Thoracic aorta (tissue), 2 donors: ENCODE results near the gene PLP2. TPM values are rescaled to one million over a fixed set of nuclear protein-coding genes. Genes with fewer than 3 reads are reported as not detected.
"Not testable (repeated sequence)": the region's sequence is repeated elsewhere in the genome, so short reads cannot be mapped to it uniquely, and the experiment has no call there.

Experiments
- ATAC-seq: fragments of 150-250 bp; one replicate; pipeline ENCODE4 v1.8.0; 2017; ENCODE audit warnings: low read depth; ENCODE audit not compliant: insufficient number of reproducible peaks, low FRiP score
- DNase-seq: peaks from one replicate; pipeline ENCODE4 v3.0.0-alpha.2; 2020; ENCODE audit warnings: low spot score
- H3K27ac ChIP-seq, 2 donors: fragments of 200-600 bp; sonication (generic); 1 replicate in 1 of 2; 2 replicates in 1 of 2; pipeline ENCODE4 v1.5.1; 2016; ENCODE audit warnings: mild to moderate bottlenecking in 2 of 2, moderate library complexity in 2 of 2
- H3K27me3 ChIP-seq: fragments of 200-600 bp; sonication (generic); replicated peaks from 2 replicates; pipeline ENCODE4 v1.6.0; 2016; ENCODE audit warnings: mild to moderate bottlenecking; ENCODE audit not compliant: insufficient read depth
- H3K36me3 ChIP-seq: fragments of 200-600 bp; sonication (generic); one replicate; pipeline ENCODE4 v1.5.1; 2016
- H3K4me1 ChIP-seq, 2 donors: fragments of 200-600 bp; sonication (generic); 1 replicate in 1 of 2; 2 replicates in 1 of 2; pipeline versions ENCODE4 v1.5.1 to v1.6.0; 2016; ENCODE audit warnings: low read depth in 2 of 2, mild to moderate bottlenecking in 1 of 2; ENCODE audit not compliant: control insufficient read depth in 1 of 2
- H3K4me3 ChIP-seq: fragments of 200-600 bp; sonication (generic); 2 replicates; pipeline ENCODE4 v1.5.1; 2016; ENCODE audit warnings: mild to moderate bottlenecking
- H3K9me3 ChIP-seq: fragments of 200-600 bp; sonication (generic); 2 replicates; pipeline ENCODE4 v1.5.1; 2016
- CTCF ChIP-seq: fragments of 200-600 bp; sonication (generic); IDR thresholded peaks from one replicate; pipeline ENCODE4 v1.5.1; 2019; ENCODE audit warnings: antibody characterized with exemption
- total RNA-seq, 2 donors: library from RNA; depleted of rRNA; stranded (reverse); fragments of >200 nt; gene quantifications; one replicate each; pipeline versions ENCODE4 v1.1.0 to v1.2.3, GENCODE V29; 2016

PLP2 gene
- total RNA-seq, 2 donors from 2014 or later: 90.2 to 101 TPM

- Histone ChIP-seq H3K4me3 (no peak overlapping the region), H3K27me3 (no peaks in the 10 kb centered on the region), H3K4me1 (no peaks in the 10 kb centered on the region), H3K9me3 (no peaks in the 10 kb centered on the region), H3K36me3 (no peaks in the 10 kb centered on the region), H3K27ac (no peak overlapping the region)
- DNase-seq: no peak
- no peak for ATAC-seq
- TF ChIP-seq CTCF: no peak
Observed at GRCh38 chrX:49137492-49137891, 34.2 kb upstream of the PLP2 start.

- no peaks in the 10 kb centered on the region for H3K36me3 ChIP-seq
- no peak overlapping the region for H3K4me3 ChIP-seq
- DNase-seq (no peak), ATAC-seq (no peak)
- no peaks in the 10 kb centered on the region for H3K9me3 ChIP-seq
- no peaks in the 10 kb centered on the region for H3K4me1 ChIP-seq
- no peak overlapping the region for H3K27ac ChIP-seq
- no peak for TF ChIP-seq CTCF
- H3K27me3 ChIP-seq: no peaks in the 10 kb centered on the region
Observed at GRCh38 chrX:49139713-49140112, 32.0 kb upstream of the PLP2 start.

- H3K36me3 ChIP-seq, H3K27ac ChIP-seq, H3K27me3 ChIP-seq, H3K9me3 ChIP-seq, ATAC-seq, H3K4me1 ChIP-seq, H3K4me3 ChIP-seq, DNase-seq: not testable (repeated sequence)
- TF ChIP-seq CTCF: peak; percentile 45
Observed at GRCh38 chrX:49142264-49142663, 29.4 kb upstream of the PLP2 start.

- not testable (repeated sequence) for H3K9me3 ChIP-seq, H3K27me3 ChIP-seq, H3K27ac ChIP-seq, H3K36me3 ChIP-seq, DNase-seq, H3K4me3 ChIP-seq, ATAC-seq, H3K4me1 ChIP-seq
Observed at GRCh38 chrX:49143154-49143553, 28.5 kb upstream of the PLP2 start.

- no peak for TF ChIP-seq CTCF
- no peak overlapping the region for H3K27ac ChIP-seq
- no peaks in the 10 kb centered on the region for H3K36me3 ChIP-seq
- DNase-seq (no peak), ATAC-seq (no peak)
- no peak overlapping the region for H3K4me3 ChIP-seq
- H3K4me1 ChIP-seq: no peaks in the 10 kb centered on the region
- H3K27me3 ChIP-seq: no peaks in the 10 kb centered on the region
- H3K9me3 ChIP-seq: no peaks in the 10 kb centered on the region
Observed at GRCh38 chrX:49147282-49147681, 24.4 kb upstream of the PLP2 start.

GRCh38 chrX:49147936-49148335 is 23.8 kb upstream of the PLP2 start:
- Histone ChIP-seq H3K9me3 (no peaks in the 10 kb centered on the region), H3K36me3 (no peaks in the 10 kb centered on the region), H3K27ac (no peak overlapping the region), H3K4me3 (no peak overlapping the region), H3K27me3 (no peaks in the 10 kb centered on the region), H3K4me1 (no peaks in the 10 kb centered on the region)
- TF ChIP-seq CTCF: no peak
- DNase-seq (no peak), ATAC-seq (no peak)

GRCh38 chrX:49148390-49149100 is 23.2 kb upstream of the PLP2 start:
- not testable (repeated sequence) for H3K4me3 ChIP-seq, H3K27me3 ChIP-seq, ATAC-seq, H3K4me1 ChIP-seq, DNase-seq, H3K27ac ChIP-seq, H3K9me3 ChIP-seq, H3K36me3 ChIP-seq

- not testable (repeated sequence) for ATAC-seq, H3K27me3 ChIP-seq, H3K9me3 ChIP-seq, H3K27ac ChIP-seq, H3K36me3 ChIP-seq, H3K4me3 ChIP-seq, H3K4me1 ChIP-seq, DNase-seq
Observed at GRCh38 chrX:49149291-49149690, 22.4 kb upstream of the PLP2 start.
